ENCODE results near the gene NTMT2.
"Not testable (repeated sequence)": the region's sequence is repeated elsewhere in the genome, so short reads cannot be mapped to it uniquely, and the experiment has no call there.

Gene NTMT2

GRCh38 chr1:170162459-170163246, 16.9 kb downstream of the NTMT2 start:
- no peak for DNase-seq

- no peak for DNase-seq
These were observed 18.5 kb downstream of the NTMT2 start for GRCh38 chr1:170164103-170164763.

GRCh38 chr1:170166518-170167180, 20.9 kb downstream of the NTMT2 start:
- no peak for DNase-seq

- DNase-seq, result no peak
These were observed 22.5 kb downstream of the NTMT2 start for GRCh38 chr1:170168265-170168664.

GRCh38 chr1:170170513-170170912, 24.8 kb downstream of the NTMT2 start:
- not testable (repeated sequence) for DNase-seq

- DNase-seq, result no peak
These were observed 28.6 kb downstream of the NTMT2 start for GRCh38 chr1:170174395-170174794.

GRCh38 chr1:170175041-170175440, 29.3 kb downstream of the NTMT2 start:
- no peak for DNase-seq

GRCh38 chr1:170175484-170175883, 29.7 kb downstream of the NTMT2 start:
- no peak for DNase-seq

GRCh38 chr1:170176772-170177171, 31.0 kb downstream of the NTMT2 start:
- no peak for DNase-seq

GRCh38 chr1:170182442-170182841, 36.7 kb downstream of the NTMT2 start:
- DNase-seq, result no peak

GRCh38 chr1:170192546-170192945, 46.8 kb downstream of the NTMT2 start:
- DNase-seq, result no peak

- DNase-seq, result no peak
These were observed 48.7 kb downstream of the NTMT2 start for GRCh38 chr1:170194451-170194850.

- no peak for DNase-seq
These were observed 50.9 kb downstream of the NTMT2 start for GRCh38 chr1:170196490-170197236.

GRCh38 chr1:170198090-170198489, 52.3 kb downstream of the NTMT2 start:
- no peak for DNase-seq

GRCh38 chr1:170198584-170198983, 52.8 kb downstream of the NTMT2 start:
- DNase-seq, result no peak

GRCh38 chr1:170200161-170200560, 54.4 kb downstream of the NTMT2 start:
- DNase-seq, result no peak

GRCh38 chr1:170200621-170201397, 55.0 kb downstream of the NTMT2 start:
- no peak for DNase-seq

- DNase-seq, result no peak
These were observed 57.9 kb downstream of the NTMT2 start for GRCh38 chr1:170203693-170204092.

GRCh38 chr1:170204121-170204520, 58.4 kb downstream of the NTMT2 start:
- DNase-seq, result no peak

- DNase-seq, result no peak
These were observed 59.5 kb downstream of the NTMT2 start for GRCh38 chr1:170205301-170205700.

GRCh38 chr1:170209125-170209524, 63.4 kb downstream of the NTMT2 start:
- DNase-seq, result no peak

GRCh38 chr1:170210142-170210541, 64.4 kb downstream of the NTMT2 start:
- no peak for DNase-seq
